ENCODE measurements around the gene NAV2. TPM values are rescaled to one million over a fixed set of nuclear protein-coding genes. Genes with fewer than 3 reads are reported as not detected.
"Not testable (repeated sequence)": the region's sequence is repeated elsewhere in the genome, so short reads cannot be mapped to it uniquely, and the experiment has no call there.

The NAV2 gene
- polyA plus RNA-seq, 1 donor from 2014 or later = 3.0 TPM

- no peaks in the 10 kb centered on the region for H3K9me2 ChIP-seq (ENCODE audit: insufficient read depth, low read length)
- H2AFZ ChIP-seq (ENCODE audit: low read depth, low read length) = no peak overlapping the region
- H3K4me3 ChIP-seq (ENCODE audit: low read length) = no peak overlapping the region
- no peaks in the 10 kb centered on the region for H4K20me1 ChIP-seq (ENCODE audit: insufficient read depth)
- H3K36me3 ChIP-seq (ENCODE audit: insufficient read depth, low read length) = no peaks in the 10 kb centered on the region
- no peak for TF ChIP-seq RAD21 (conservative IDR thresholded peaks at IDR 0.05)
- no peak for TF ChIP-seq REST (IDR thresholded peaks at IDR 0.05; ENCODE audit: borderline replicate concordance)
- TF ChIP-seq POLR2AphosphoS5 (IDR thresholded peaks at IDR 0.05) = no peak
- TF ChIP-seq TAF1 (IDR thresholded peaks at IDR 0.05; ENCODE audit: low read depth) = no peak
- no peak for TF ChIP-seq MXI1 (conservative IDR thresholded peaks at IDR 0.05; ENCODE audit: poor library complexity, severe bottlenecking)
- TF ChIP-seq EZH2 (IDR thresholded peaks at IDR 0.05; ENCODE audit: borderline replicate concordance, insufficient read depth, low read length, poor library complexity, severe bottlenecking) = no peak
- no peak overlapping the region for H3K9ac ChIP-seq (ENCODE audit: low read length)
- no peaks in the 10 kb centered on the region for H3K27me3 ChIP-seq (ENCODE audit: insufficient read depth, low read depth, low read length)
- no peaks in the 10 kb centered on the region for H3F3A ChIP-seq (ENCODE audit: insufficient read depth, low read length, poor library complexity, severe bottlenecking)
- no peak overlapping the region for H3K27ac ChIP-seq (ENCODE audit: low read length)
- H3K79me2 ChIP-seq (replicated peaks; ENCODE audit: insufficient read depth, low read length) = no peaks in the 10 kb centered on the region
- no peaks in the 10 kb centered on the region for H3K9me3 ChIP-seq (ENCODE audit: low read length)
- no peak overlapping the region for H3K4me2 ChIP-seq (ENCODE audit: low read length)
These were observed 367.5 kb downstream of the NAV2 start for GRCh38 chr11:20080032-20080685.

GRCh38 chr11:20081336-20081735, 368.7 kb downstream of the NAV2 start:
- TF ChIP-seq POLR2AphosphoS5 (IDR thresholded peaks at IDR 0.05) = no peak
- no peak for TF ChIP-seq TAF1 (IDR thresholded peaks at IDR 0.05; ENCODE audit: low read depth)
- TF ChIP-seq REST (IDR thresholded peaks at IDR 0.05; ENCODE audit: borderline replicate concordance) = no peak
- no peak for TF ChIP-seq EP300 (conservative IDR thresholded peaks at IDR 0.05; ENCODE audit: poor library complexity, severe bottlenecking)
- no peak for TF ChIP-seq RAD21 (conservative IDR thresholded peaks at IDR 0.05)
- TF ChIP-seq EZH2 (IDR thresholded peaks at IDR 0.05; ENCODE audit: borderline replicate concordance, insufficient read depth, low read length, poor library complexity, severe bottlenecking) = no peak
- no peak for TF ChIP-seq MXI1 (conservative IDR thresholded peaks at IDR 0.05; ENCODE audit: poor library complexity, severe bottlenecking)
- Histone ChIP-seq H3F3A (ENCODE audit: insufficient read depth, low read length, poor library complexity, severe bottlenecking) (no peaks in the 10 kb centered on the region), H3K9me2 (ENCODE audit: insufficient read depth, low read length) (no peaks in the 10 kb centered on the region), H3K4me3 (ENCODE audit: low read length) (no peak overlapping the region), H3K79me2 (replicated peaks; ENCODE audit: insufficient read depth, low read length) (no peaks in the 10 kb centered on the region), H3K9ac (ENCODE audit: low read length) (no peak overlapping the region), H4K20me1 (ENCODE audit: insufficient read depth) (no peaks in the 10 kb centered on the region), H2AFZ (ENCODE audit: low read depth, low read length) (no peak overlapping the region), H3K27ac (ENCODE audit: low read length) (no peak overlapping the region), H3K4me2 (ENCODE audit: low read length) (no peak overlapping the region), H3K9me3 (ENCODE audit: low read length) (no peaks in the 10 kb centered on the region), H3K36me3 (ENCODE audit: insufficient read depth, low read length) (no peaks in the 10 kb centered on the region), H3K27me3 (ENCODE audit: insufficient read depth, low read depth, low read length) (no peaks in the 10 kb centered on the region)

GRCh38 chr11:20083877-20084276, 371.2 kb downstream of the NAV2 start:
- H3K79me2 ChIP-seq (replicated peaks; ENCODE audit: insufficient read depth, low read length); H3K9me3 ChIP-seq (ENCODE audit: low read length); H3K4me2 ChIP-seq (ENCODE audit: low read length); H3K27ac ChIP-seq (ENCODE audit: low read length); H3K27me3 ChIP-seq (ENCODE audit: insufficient read depth, low read depth, low read length); H3K36me3 ChIP-seq (ENCODE audit: insufficient read depth, low read length); H3K9ac ChIP-seq (ENCODE audit: low read length); H3K4me3 ChIP-seq (ENCODE audit: low read length); H3F3A ChIP-seq (ENCODE audit: insufficient read depth, low read length, poor library complexity, severe bottlenecking); H2AFZ ChIP-seq (ENCODE audit: low read depth, low read length); H4K20me1 ChIP-seq (ENCODE audit: insufficient read depth); H3K9me2 ChIP-seq (ENCODE audit: insufficient read depth, low read length): not testable (repeated sequence)

Measured in neural cell (in vitro differentiated cells).